ENCODE measurements around the gene SNX8.

SNX8 gene

DNA sequence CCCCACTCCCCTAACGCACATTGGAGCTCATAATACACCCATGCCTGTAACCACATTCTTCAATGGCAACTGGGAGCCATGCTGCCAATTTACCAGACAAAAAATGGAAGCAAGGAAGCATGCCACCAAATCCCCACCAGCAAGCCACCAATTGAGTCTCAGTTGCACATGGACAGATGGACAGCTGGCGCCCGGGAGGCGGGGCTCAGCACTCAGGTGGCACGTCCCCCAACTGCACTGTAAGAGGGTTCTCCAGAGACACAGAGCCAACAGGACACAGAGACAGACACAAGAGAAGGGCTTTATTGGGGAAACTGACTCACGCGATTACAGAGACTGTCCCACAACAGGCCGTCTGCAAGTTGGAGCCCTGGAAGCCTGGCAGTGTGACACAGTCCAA lies 84.0 kb downstream of the SNX8 start:
- FAIRE-seq (no peak), DNase-seq (ENCODE audit: insufficient read length, low spot score) (no peak)
- no peak for TF ChIP-seq POLR2A (IDR thresholded peaks at IDR 0.05; ENCODE audit: low read depth, low read length)

DNA sequence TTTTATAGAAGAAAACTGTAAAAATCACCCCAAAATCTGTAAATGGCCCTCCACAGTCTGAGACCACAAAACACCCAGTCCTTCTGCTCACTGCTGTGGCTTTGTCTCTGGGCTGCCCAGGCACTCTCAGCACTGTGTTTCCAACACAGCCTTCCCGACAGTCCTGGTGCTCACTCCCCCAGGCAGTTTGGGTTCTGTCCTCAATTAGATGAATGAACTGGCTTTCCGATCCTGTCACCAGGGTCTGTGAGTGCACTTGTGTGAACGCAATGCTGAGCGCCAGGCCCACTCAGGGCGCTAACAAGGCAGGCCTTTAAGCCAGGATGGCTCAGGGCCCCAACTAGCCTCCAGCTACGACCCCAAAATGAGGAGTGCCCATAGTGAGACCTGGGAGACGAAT lies 84.8 kb downstream of the SNX8 start:
- FAIRE-seq (no peak), DNase-seq (ENCODE audit: insufficient read length, low spot score) (no peak)
- TF ChIP-seq POLR2A (IDR thresholded peaks at IDR 0.05; ENCODE audit: low read depth, low read length): no peak

DNA sequence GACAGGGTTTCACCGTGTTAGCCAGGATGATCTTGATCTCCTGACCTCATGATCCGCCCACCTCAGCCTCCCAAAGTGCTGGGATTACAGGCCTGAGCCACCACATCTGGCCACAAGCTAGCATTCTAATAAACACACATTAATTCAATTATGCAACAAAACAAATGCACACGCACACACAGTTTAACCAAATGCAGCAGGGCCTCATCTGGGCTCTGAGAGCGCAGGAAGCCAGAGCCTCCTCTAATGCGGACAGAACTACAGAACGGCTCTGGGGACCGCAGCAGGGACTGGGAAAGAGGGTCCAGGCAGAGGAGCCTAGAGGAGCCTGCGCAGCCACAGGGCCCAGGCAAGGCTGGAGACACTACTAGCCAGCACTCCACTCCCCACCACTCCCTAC lies 85.3 kb downstream of the SNX8 start:
- DNase-seq (ENCODE audit: insufficient read length, low spot score): no peak
- TF ChIP-seq POLR2A (IDR thresholded peaks at IDR 0.05; ENCODE audit: low read depth, low read length): no peak
- FAIRE-seq: no peak

DNA sequence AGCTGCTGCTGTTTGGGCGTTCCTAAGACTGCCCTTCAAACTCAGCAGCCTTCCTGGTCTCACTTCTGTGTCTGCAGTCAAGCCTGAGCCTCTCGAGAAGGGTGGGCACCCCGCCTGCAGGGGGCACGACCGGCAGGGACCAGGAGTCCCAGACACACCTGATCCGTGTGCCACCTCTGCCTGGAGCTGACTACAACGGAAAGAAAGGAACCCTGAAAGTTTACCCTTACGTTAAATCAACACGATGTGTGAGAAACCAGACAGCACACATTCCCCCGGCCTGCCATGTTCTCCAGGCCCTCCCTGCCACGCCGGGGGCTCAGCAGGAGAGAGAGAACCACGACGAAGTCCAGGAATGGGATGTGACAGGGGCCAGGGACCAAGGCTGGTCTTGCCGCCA lies 86.5 kb downstream of the SNX8 start:
- FAIRE-seq: no peak
- TF ChIP-seq POLR2A (IDR thresholded peaks at IDR 0.05; ENCODE audit: low read depth, low read length): no peak
- DNase-seq (ENCODE audit: insufficient read length, low spot score): no peak

DNA sequence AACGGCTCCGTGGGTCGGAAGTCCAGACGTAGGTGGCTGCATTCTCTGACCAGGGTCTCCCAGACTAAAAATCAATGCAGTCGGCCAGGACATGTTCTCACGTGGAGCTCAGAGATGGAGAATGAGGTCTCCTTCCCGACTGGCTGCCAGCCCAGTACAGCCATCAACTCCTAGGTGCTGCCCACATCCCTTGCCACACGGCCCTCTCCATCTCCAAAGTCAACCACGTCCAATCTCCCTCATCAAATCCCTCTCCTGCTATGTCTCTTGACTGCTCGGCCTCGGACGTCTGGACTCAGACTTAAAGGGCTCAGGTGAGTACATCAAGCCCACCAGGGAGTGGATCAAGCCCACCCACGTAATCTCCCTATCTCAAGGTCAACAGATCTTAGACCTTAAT lies 88.4 kb downstream of the SNX8 start:
- no peak for FAIRE-seq
- no peak for DNase-seq (ENCODE audit: insufficient read length, low spot score)
- TF ChIP-seq POLR2A (IDR thresholded peaks at IDR 0.05; ENCODE audit: low read depth, low read length): no peak

DNA sequence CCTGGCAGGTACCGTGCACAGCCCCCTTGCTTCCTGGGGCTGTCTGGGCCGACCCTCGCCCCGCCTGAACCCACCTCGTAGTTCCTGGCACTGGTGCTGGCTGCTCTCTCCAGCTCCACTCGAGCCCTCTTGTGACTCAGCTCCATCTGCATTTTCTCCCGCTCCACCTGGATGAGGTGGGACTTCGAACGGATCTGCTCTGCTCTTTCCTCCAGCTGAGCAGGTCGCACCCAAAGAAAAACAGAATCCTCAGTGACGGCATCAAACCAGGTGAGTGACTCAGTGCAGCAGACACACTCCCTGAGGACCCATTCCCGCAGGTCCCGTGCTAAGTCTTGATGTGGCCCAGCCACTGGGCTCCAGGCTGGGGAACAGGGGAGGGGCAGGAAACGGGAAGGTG lies 88.9 kb downstream of the SNX8 start:
- DNase-seq (ENCODE audit: insufficient read length, low spot score) (no peak), FAIRE-seq (no peak)
- no peak for TF ChIP-seq POLR2A (IDR thresholded peaks at IDR 0.05; ENCODE audit: low read depth, low read length)

DNA sequence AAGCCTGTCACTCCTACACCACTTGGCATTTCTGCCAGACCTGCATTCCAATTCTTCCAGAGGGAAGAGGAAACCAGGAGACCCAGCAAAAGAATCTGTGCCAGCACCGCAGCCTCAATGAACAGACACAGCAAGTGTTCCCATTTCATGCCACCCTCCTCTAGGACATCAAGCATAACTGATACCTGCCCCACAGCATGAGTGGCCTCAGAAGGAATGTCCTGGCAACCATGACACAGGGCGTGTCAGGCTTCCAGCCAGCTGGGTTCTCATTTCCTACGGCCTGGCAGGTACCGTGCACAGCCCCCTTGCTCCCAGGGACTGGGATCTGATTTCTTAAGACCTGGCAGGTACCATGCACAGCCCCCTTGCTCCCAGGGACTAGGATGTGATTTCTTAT lies 89.3 kb downstream of the SNX8 start:
- no peak for TF ChIP-seq POLR2A (IDR thresholded peaks at IDR 0.05; ENCODE audit: low read depth, low read length)
- DNase-seq (ENCODE audit: insufficient read length, low spot score) (no peak), FAIRE-seq (no peak)

DNA sequence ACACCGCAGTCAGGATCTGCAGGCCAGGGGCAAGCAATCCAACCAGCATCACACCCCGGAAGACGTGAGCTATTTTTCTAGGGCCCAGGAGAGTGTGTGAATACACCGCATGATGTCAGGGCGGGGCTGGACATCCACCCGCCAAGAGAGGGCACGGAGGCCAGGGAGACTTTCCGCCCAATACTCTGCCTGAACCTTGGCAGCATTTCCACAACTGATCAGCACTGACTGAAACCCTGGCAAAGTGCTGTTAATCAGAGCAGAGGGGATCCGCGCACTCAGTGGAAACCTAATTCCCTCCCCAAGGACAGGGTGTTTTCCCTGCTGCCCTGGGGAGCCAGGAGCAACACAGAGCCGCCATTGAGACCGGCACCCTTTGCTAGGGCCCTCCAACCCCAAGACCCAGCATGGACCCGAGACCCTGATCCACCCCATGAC lies 89.7 kb downstream of the SNX8 start:
- DNase-seq (ENCODE audit: insufficient read length, low spot score): no peak
- FAIRE-seq: no peak
- no peak for TF ChIP-seq POLR2A (IDR thresholded peaks at IDR 0.05; ENCODE audit: low read depth, low read length)

DNA sequence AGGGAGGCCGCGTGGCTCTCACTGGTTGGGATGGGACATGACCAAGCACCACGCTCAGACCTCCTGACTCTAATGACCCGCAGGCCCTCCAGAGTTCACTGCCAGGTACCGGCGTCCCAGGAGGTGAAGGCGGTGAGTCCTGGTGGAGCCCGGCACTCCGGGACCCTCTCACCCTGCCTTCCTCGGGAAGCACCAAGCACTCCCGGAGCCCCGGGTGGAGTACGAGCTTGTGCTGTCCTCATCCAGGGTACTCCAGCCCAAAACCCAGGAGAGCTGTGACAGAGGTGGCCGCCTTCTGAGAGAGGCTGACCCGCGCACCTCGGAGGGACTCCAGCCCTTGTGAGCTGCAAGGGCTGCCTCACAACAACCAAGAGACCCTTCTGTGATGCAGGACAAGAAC lies 90.9 kb downstream of the SNX8 start:
- no peak for TF ChIP-seq POLR2A (IDR thresholded peaks at IDR 0.05; ENCODE audit: low read depth, low read length)
- DNase-seq (ENCODE audit: insufficient read length, low spot score): no peak
- FAIRE-seq: no peak

DNA sequence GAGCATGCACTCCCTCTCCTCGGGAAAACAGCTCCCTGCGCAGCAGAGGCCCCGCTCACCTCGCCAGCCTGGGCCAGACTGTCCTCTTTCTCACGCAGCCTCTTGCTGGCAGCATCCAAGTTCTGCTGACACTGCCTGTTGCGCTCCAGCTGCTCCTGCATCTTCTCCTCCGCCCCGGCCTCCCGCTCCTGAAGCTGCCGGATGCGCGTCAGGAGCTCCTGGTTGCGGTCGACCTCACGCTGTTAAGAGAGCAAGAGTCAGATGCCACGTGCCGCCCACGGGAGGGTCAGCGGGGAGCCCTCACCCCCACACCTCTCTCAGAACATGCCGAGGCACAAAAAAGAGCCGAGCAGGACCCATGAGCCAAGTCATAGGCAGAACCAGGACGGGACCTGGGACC lies 91.7 kb downstream of the SNX8 start:
- TF ChIP-seq POLR2A (IDR thresholded peaks at IDR 0.05; ENCODE audit: low read depth, low read length): no peak
- FAIRE-seq: no peak
- DNase-seq (ENCODE audit: insufficient read length, low spot score): no peak

DNA sequence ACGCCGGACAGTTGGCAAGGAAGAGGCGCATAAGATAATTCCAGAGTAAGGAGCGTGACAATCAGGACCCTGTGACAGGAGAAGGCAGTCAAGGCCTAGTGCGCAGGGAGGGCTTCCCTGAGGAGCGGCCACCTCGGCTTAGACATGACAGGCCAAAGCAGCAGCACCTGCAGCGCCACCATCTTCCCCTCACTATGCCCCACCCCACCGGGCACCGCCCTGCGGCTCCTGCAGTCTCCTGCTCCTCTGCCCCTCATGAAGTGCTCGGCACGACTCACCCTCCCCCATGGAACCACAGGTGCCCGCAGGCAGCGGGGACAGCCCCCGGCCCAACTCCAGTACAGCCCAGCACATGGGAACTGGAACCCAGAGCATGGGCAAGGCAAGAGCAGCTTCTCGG lies 93.3 kb downstream of the SNX8 start:
- no peak for FAIRE-seq
- DNase-seq (ENCODE audit: insufficient read length, low spot score): no peak
- TF ChIP-seq POLR2A (IDR thresholded peaks at IDR 0.05; ENCODE audit: low read depth, low read length): no peak

DNA sequence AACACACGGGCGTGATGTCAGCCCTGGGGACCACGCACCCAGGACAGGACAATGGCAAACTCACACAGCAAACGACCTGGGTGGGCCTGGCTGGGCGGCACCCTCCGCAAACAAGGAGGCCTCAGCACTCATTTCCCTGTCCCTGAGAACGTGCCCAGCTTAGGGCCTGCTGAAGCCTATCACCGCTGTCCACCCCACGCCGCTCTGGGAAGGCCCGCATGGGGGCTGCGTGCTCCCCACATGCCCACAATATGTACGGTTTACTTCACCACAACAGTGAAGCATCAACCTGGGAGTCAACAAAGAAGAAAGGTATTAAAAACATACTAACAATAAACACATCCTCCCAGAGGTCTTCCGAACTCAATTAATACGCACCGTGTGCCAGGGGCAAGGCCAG lies 93.7 kb downstream of the SNX8 start:
- FAIRE-seq (no peak), DNase-seq (ENCODE audit: insufficient read length, low spot score) (no peak)
- TF ChIP-seq POLR2A (IDR thresholded peaks at IDR 0.05; ENCODE audit: low read depth, low read length): no peak

DNA sequence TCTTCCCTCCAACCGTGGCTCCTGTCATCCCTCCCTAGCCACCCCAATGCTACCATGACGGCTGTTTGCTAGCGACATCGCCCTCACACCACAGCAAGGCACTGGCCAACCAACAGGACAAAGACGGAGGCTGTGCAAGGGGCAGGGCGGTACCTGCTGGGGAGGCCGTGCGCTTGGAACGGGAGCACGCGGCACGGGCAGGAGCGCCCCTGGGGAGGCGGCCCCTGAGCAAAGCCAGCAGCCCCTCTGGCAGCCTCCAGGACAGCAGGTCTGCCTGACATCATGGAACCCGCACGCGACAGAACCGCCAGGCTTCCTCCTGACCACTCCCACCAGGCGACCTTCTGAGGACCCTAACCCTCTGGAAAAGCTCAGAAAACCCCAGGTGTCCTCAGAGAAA lies 94.2 kb downstream of the SNX8 start:
- FAIRE-seq (no peak), DNase-seq (ENCODE audit: insufficient read length, low spot score) (no peak)
- TF ChIP-seq POLR2A (IDR thresholded peaks at IDR 0.05; ENCODE audit: low read depth, low read length): no peak

DNA sequence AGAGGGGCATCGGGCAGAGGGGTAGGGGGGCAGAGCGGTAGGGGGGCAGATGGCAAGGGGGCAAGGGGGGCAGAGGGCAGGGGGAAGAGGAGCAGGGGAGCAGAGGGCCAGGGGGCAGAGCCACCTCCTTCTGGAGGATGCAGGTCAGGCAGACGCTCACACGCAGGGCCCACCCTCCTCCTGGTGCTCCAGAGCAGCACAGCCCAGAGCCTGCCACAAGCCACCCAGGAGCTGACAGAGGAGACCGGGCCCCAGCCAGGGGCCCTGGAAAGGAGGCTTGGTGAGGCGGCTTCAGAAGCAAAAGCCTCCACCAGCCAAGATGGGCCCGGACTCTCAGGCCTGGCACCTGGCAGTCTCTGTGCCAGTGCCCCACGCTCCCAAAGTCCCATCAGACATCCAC lies 94.6 kb downstream of the SNX8 start:
- no peak for DNase-seq (ENCODE audit: insufficient read length, low spot score)
- no peak for FAIRE-seq
- no peak for TF ChIP-seq POLR2A (IDR thresholded peaks at IDR 0.05; ENCODE audit: low read depth, low read length)

DNA sequence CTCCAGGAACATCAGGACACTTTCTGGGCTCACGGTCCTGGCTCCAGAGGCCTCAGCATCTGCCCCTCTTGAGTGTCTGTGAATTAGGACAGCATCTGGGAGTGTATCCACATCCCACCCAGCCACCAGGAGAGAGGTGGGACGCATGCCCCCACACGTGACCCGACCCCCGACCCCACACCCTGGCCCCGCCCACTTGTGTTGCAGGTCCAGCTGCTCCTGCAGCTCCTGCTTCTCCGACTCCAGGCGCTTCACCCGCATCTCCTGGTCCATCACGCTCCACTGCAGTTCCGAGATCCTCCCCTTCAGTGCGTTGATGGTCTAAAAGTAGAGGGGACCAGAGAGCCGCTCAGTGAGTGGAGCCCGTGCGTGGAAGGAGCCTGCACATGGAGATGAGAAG lies 95.1 kb downstream of the SNX8 start:
- no peak for TF ChIP-seq POLR2A (IDR thresholded peaks at IDR 0.05; ENCODE audit: low read depth, low read length)
- DNase-seq (ENCODE audit: insufficient read length, low spot score) (no peak), FAIRE-seq (no peak)

DNA sequence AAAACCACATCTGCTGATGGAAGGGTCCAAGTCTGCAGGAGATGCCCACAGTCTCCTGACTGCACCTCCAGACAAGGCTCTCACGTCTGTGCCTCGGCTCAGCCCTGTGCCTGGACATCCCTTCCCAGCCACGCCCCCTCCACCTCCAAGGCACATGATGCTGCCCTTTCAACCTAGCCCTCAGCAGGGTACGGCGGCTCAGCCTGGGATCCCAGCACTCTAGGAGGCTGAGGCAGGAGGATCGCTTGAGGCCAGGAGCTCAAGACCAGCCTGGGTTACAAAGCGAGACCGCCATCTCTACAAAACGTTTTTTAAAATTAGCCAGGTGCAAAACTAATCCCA lies 95.8 kb downstream of the SNX8 start:
- TF ChIP-seq POLR2A (IDR thresholded peaks at IDR 0.05; ENCODE audit: low read depth, low read length): no peak
- DNase-seq (ENCODE audit: insufficient read length, low spot score): no peak
- no peak for FAIRE-seq
